Measurements from ENCODE around the gene KLHL1.

GRCh38 chr13:69676286-69676685 is 432.0 kb downstream of the KLHL1 start:
- TF ChIP-seq CTCF (IDR thresholded peaks at IDR 0.05 in 8 of 11, conservative IDR thresholded peaks at IDR 0.05 in 3 of 11) (no peak), POLR2A (IDR thresholded peaks at IDR 0.05) (no peak)

All from spleen (tissue), 7 donors.